Ovary (tissue), 3 donors: ENCODE data around the gene MKX.

ENCODE experiments used
- CTCF ChIP-seq, 3 donors: fragments of 450-650 bp in 2 of 3; fragments of 200-600 bp in 1 of 3; IDR thresholded peaks; one replicate each; pipeline versions ENCODE4 v1.5.1 to v1.8.0; 2016 to 2022; ENCODE audit warnings: antibody characterized with exemption in 3 of 3, mild to moderate bottlenecking in 1 of 3
- EP300 ChIP-seq: sonication (generic); formaldehyde crosslinking; IDR thresholded peaks from one replicate; pipeline ENCODE4 v1.6.1; 2017; ENCODE audit warnings: antibody characterized with exemption
- POLR2A ChIP-seq: fragments of 450-650 bp; IDR thresholded peaks from one replicate; pipeline ENCODE4 v1.6.1; 2017; ENCODE audit warnings: antibody characterized with exemption, mild to moderate bottlenecking, moderate library complexity
- donor health status: DM: no; HTN: no; CAD: no.

- TF ChIP-seq POLR2A, result no peak
- TF ChIP-seq CTCF (IDR thresholded peaks at IDR 0.05), result no peak
- TF ChIP-seq EP300, result no peak
Measured at GRCh38 chr10:27636816-27637215, 108.8 kb downstream of the MKX start.
